Activated CD8-positive, alpha-beta memory T cell treated with anti-CD3 and anti-CD28 coated beads for 36 hours (primary cell): ENCODE measurements around the gene RNF115. TPM values are rescaled to one million over a fixed set of nuclear protein-coding genes. Genes with fewer than 3 reads are reported as not detected.

ENCODE experiments used
- CTCF ChIA-PET: fragments of 350-600 bp; sonication (Branson Sonifier 250); formaldehyde crosslinking; loops from one replicate; lab custom pipeline; 2021; ENCODE audit warnings: antibody characterized with exemption; lab: Charles Lee
- POLR2A ChIA-PET: fragments of 350-600 bp; sonication (Branson Sonifier 250); formaldehyde crosslinking; loops from one replicate; lab custom pipeline; 2021; ENCODE audit warnings: antibody characterized with exemption; lab: Charles Lee
- total RNA-seq, 2 experiments: library from RNA; stranded (reverse); gene quantifications; one replicate each; pipeline ENCODE4 v1.2.3, GENCODE V29; 2021

Gene RNF115
- total RNA-seq, result 10 to 100 TPM; 16.3 to 16.4 TPM

DNA sequence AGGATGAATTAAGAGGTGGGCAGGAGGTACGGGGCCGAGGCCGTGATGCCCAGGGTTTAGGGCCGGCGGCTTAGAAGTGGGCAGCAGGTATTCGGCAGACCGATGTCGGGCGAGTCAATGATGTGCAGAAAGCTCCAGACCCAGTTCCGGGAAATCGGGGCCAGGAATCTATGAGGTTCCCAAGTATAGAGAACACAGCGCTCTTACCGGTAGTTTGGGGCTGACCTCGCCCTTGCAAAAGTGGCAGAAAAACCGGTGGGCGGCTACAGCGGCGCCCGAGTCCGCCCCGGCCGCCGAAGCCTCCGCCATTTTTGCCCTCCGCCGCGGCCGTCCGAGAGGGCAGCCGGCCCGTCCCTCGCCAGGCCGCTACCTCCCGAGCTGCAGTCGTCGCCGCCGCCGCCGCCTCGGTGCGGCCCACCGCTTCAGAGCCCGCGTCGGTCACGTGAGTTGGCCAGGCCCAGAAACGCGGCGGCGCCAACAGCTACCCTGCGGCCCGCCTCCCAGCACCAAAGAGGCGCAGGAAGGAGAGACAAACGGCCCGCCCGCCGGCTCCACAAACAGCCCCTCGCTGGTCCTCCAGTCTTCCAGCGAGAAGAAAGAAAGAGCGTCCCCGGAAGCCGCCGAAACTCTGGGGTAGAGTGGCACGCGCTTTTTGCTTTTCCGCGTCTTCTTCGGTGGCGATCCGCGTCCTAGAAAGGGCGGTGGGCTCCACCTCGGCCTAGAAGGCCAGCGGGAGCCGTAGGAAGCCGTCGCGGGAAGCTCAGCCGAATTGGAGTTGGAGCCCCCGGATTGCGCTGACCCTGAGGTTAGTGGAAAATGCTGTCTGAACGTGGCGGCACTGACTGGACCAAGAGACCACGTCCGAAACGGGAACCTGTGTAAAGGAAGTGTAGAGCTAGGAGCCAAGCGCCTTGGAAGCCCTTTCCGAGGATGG, at the start of gene RNF115, which contains the start of gene POLR3C:
TSS of gene RNF115 (minus strand) at position 531 of the 934 bp plus-strand sequence. CDS start at position 309, 222 bp downstream.
TSS of gene POLR3C (plus strand) at position 636 of the 934 bp plus-strand sequence. CDS start 1,577 bp downstream, outside the sequence.
- ChIA-PET CTCF (interaction anchor here (0.9 to 3.2 kb wide), 3 partner anchors 21 to 68 kb away, joined by 3 to 16 read pairs (median 3); partner anchors contain the start of gene NUDT17), POLR2A (interaction anchor here (0.7 to 1.8 kb wide), 5 partner anchors 16 to 104 kb away, joined by 3 to 9 read pairs (median 3); partner anchors contain the start of genes NUDT17, PIAS3 and RBM8A)

DNA sequence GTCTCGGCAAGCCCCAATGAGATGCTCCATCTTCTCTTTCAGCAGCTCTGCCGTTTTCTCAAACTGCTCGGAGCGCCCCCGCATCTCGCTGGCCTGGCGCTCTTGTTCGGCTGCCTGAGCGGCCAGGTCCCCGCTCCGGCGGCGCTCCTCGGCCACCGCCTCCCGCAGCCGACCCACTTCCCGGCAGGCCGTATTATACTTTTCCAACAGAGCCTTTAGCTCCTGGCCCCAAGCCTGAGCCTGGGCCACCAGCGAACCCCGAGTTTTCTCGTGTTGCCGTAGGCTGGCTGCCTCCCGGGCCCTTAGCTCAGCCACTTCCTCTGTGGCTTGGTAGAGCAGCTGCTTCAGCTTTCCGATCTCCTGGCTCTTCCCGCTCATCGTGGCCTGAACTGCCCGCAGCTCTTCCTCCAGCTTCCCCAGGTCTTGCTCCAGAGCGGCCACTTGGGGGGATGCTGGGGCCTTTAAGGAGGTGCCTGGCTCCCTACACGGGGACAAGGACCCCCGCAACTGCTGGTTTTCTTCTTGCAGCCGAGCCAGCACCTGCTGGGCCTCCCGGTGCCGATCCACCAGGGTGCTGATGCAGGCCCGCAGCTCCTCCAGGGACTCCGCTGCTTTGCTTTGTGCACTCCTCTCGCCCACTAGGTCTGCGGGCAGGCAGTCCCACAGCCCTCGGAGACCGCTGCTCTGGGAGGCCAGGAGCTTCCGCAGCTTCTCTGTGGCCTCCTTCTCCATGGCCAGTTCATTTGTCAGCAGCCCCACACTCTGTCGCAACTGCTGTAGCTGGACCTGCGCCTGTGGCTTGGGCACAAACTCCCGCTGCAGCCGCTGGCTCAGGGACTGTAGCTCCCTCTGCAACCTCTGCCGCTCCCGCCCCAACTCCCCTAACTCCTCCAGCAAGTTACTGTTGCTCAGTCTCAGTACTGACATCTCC, 48.4 kb upstream of the RNF115 start:
- CTCF ChIA-PET, result interaction anchor here (0.6 to 3.2 kb wide), 6 partner anchors 12 to 48 kb away, joined by 3 to 16 read pairs (median 4); partner anchors contain the start of gene NUDT17
- POLR2A ChIA-PET, result interaction anchor here (0.9 to 2.2 kb wide), 3 partner anchors 13 to 54 kb away, joined by 3 to 17 read pairs (median 3); partner anchors contain the start of genes PEX11B and PIAS3

- ChIA-PET CTCF (no interaction called here), POLR2A (interaction anchor here (1.9 kb wide), 1 partner anchor 9 kb away, joined by 7 read pairs; the partner anchor contains the start of gene PIAS3)
These were observed 44.3 kb upstream of the RNF115 start for GRCh38 chr1:145868232-145868631.

- ChIA-PET CTCF (interaction anchor here (0.7 to 5.0 kb wide), 2 partner anchors 12 to 18 kb away, joined by 3 to 17 read pairs; partner anchors contain the start of gene NUDT17), POLR2A (no interaction called here)
These were observed 39.6 kb upstream of the RNF115 start for GRCh38 chr1:145863282-145864018.

GRCh38 chr1:145859491-145860023, 35.7 kb upstream of the RNF115 start:
- ChIA-PET POLR2A (interaction anchor here (0.6 to 4.0 kb wide), 14 partner anchors 10 to 192 kb away, joined by 3 to 43 read pairs (median 8); partner anchors contain the start of genes ANKRD34A, ANKRD35, LIX1L and NUDT17), CTCF (interaction anchor here (1.0 to 5.6 kb wide), 11 partner anchors 9 to 148 kb away, joined by 3 to 75 read pairs (median 3); partner anchors contain the start of genes NUDT17 and RBM8A)

DNA sequence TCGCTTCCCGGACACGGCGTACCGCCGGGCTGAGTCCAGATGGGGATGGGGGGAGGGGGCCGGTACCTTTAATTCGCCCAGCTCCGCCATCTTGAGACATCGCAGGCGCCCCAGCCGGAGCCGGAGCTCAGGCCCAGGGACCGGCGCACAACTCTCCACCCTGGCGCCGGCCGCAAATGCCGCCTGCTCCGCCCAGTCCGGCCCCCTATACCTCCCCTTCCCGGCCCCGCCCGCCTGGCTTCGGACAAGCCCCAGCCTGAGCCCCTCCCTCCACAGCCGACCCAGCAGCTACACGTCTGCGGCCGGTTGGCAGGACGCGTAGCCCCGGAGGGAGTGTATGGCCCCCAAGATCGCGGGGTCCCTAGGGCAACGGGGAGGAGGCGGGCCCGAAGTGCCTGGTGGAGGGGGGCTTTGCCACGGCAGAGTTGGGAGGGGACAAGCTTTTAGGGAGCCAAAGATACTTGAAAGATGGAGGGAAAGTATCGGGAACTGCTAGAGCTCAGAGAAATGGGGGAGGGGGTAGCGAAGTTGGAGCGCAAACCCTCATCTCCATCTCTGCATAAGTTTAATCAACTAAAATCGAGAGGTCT, 35.1 kb upstream of the RNF115 start, which contains the start of gene PIAS3:
TSS of gene PIAS3 (minus strand) at position 181 of the 590 bp plus-strand sequence. CDS start at position 90, 91 bp downstream.
- ChIA-PET POLR2A (interaction anchor here (0.6 to 4.0 kb wide), 17 partner anchors 10 to 193 kb away, joined by 3 to 43 read pairs (median 7); partner anchors contain the start of genes ANKRD34A, LIX1L, NUDT17 and PEX11B), CTCF (interaction anchor here (0.6 to 5.6 kb wide), 17 partner anchors 9 to 179 kb away, joined by 3 to 75 read pairs (median 3); partner anchors contain the start of genes LIX1L, NUDT17 and RBM8A)

DNA sequence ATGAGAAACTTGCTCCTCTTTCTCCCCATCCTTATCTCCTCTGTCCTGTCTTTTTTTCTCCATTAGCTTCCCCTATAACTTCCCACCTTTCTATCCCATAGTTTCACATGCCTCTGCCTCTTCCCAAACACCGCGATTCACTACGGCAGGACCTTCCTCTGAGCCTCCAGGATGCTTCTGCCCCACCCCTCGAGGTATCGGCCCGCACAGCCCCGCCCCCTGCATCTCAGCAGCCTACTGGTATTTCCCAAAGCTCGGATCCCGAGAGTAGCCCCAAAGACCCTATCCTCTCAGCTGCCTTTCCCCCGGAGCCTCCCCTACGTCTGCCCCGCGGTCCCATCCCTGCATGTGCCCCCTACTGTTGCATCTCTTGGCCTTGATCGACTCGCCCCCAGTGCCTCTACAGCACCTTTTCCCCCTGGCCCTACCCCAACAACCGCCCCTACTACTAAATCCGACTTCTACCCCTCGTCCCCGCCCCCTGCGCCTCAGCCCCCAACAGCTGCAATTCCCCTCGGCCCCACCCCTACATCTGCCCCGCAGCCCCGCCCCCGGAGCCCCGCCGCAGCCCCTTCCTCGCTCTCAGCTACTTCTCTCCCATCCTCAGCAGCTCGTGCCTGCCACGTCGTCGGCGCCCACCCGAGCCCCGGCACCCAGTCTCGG, 34.5 kb upstream of the RNF115 start:
- ChIA-PET CTCF (interaction anchor here (0.6 to 5.6 kb wide), 12 partner anchors 8 to 180 kb away, joined by 3 to 75 read pairs (median 3); partner anchors contain the start of genes LIX1L and NUDT17), POLR2A (interaction anchor here (0.6 to 4.0 kb wide), 14 partner anchors 11 to 193 kb away, joined by 4 to 43 read pairs (median 8); partner anchors contain the start of genes ANKRD34A, LIX1L, NUDT17 and PEX11B)

DNA sequence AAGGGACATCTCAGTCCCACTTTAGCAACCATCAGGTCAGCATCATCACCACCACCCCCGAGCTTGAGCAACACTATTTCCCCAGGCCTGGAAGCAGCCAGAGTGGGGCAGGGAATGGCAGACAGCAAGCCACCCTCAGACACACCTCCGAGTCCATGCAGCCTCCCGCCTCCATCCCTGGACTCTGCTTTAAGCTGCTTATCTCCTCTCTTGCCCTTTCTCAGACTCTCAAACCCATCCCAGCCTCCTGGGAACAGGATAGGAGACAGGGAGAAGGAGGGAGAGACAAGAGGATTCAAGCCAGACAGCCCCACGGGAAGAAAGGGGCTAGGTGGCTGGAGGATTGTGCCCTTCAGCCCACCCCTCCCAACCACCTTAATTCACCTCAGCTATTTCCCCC, 33.3 kb upstream of the RNF115 start:
- POLR2A ChIA-PET, result interaction anchor here (0.6 to 4.0 kb wide), 3 partner anchors 11 to 123 kb away, joined by 3 to 43 read pairs (median 6); partner anchors contain the start of gene NUDT17
- CTCF ChIA-PET, result interaction anchor here (1.5 to 5.6 kb wide), 3 partner anchors 11 to 53 kb away, joined by 3 to 75 read pairs (median 5); partner anchors contain the start of genes ITGA10 and NUDT17

- ChIA-PET CTCF (interaction anchor here (5.6 kb wide), 1 partner anchor 9 kb away, joined by 75 read pairs; the partner anchor contains the start of gene NUDT17), POLR2A (no interaction called here)
These were observed 31.6 kb upstream of the RNF115 start for GRCh38 chr1:145855426-145855948.

DNA sequence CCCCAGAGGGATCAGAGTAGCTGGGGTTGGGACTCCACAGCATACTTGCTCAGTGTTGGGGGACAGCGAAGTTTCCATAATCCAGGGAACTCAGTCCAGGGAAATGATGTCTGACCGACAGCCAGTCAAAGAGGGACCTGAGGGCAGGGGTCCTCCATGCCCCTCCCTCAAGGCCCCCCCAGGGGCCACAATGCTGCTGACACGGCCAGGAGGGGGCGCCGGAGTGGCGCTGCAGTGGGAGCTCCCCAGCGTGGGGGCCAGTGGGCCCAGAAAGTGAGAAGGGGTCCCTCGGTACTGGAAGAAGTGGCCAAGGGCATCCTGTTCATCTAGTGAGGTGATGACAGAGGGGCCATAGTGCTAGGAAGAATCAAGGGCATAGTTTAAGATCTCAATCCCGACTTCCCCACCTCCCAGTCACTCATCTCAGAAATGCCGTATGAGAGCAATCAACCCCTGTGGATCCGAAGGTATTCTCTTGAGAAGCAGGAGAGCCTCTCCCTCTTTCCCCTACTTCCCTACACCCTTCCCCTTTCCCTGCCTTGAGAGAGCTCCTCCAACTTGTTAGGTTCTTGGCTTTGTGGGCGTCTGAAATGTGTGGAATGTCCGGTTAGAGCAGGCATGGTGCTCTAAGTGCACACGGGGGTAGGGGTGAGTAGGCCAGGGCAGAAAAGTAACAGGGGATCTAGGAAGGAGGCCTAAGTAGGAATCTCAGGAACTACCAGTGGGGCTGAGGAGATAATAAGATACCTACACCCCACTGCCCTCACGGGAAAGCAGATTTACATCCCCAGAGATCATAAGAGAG, 25.7 kb upstream of the RNF115 start:
- POLR2A ChIA-PET, result no interaction called here
- CTCF ChIA-PET, result interaction anchor here (0.8 to 2.6 kb wide), 5 partner anchors 10 to 157 kb away, joined by 3 to 14 read pairs (median 3); partner anchors contain the start of gene PIAS3

- POLR2A ChIA-PET, result interaction anchor here (4.4 kb wide), 1 partner anchor 10 kb away, joined by 43 read pairs; the partner anchor contains the start of gene PIAS3
- CTCF ChIA-PET, result interaction anchor here (1.2 to 5.4 kb wide), 4 partner anchors 10 to 67 kb away, joined by 3 to 75 read pairs (median 16); partner anchors contain the start of genes ITGA10 and PIAS3
These were observed 23.9 kb upstream of the RNF115 start for GRCh38 chr1:145847827-145848226.

- POLR2A ChIA-PET, result interaction anchor here (1.2 to 4.4 kb wide), 3 partner anchors 12 to 112 kb away, joined by 4 to 43 read pairs (median 4); partner anchors contain the start of genes LIX1L, PEX11B and PIAS3
- CTCF ChIA-PET, result interaction anchor here (0.6 to 5.4 kb wide), 17 partner anchors 12 to 168 kb away, joined by 3 to 75 read pairs (median 10); partner anchors contain the start of genes ANKRD35, ITGA10, PEX11B and PIAS3
These were observed 22.3 kb upstream of the RNF115 start for GRCh38 chr1:145846201-145846612.

DNA sequence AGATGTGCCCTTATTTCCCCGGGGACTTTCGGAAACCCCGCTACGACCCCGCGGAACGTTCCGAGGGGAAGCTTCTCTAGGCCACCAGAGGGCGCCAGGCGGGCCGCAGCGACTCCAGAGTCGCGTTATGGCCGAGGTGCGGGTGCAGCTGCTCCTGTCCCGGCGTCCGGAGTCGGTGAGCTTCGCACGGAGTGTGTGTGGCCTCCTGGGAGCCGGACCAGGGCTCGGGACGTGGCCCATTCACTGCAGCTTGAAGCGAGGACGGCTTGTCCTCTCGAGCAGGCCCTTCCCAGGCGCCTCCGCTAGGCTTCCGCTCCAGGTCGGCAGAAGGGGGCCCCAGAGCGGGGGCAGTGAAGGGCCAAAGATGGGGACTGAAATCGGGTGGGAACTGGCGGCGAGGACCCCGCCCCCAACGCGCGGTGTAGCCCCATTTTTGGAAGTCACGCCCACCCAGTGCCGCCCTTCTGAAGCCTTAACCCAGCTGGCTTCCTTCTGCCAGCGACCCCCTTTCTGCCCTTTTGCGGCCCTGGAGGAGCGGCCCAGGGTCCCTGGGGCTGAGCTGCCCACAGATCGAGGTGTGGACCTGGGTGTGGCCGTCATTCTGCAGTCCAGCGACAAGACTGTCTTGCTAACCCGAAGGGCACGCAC, 21.7 kb upstream of the RNF115 start, which contains the start of gene NUDT17:
TSS of gene NUDT17 (plus strand) at position 117 of the 648 bp plus-strand sequence. CDS start at position 128, 11 bp downstream.
- ChIA-PET CTCF (interaction anchor here (0.9 to 5.4 kb wide), 31 partner anchors 8 to 195 kb away, joined by 3 to 75 read pairs (median 5); partner anchors contain the start of genes ANKRD35, ITGA10, LIX1L and PEX11B), POLR2A (interaction anchor here (0.6 to 4.4 kb wide), 9 partner anchors 13 to 121 kb away, joined by 3 to 43 read pairs (median 4); partner anchors contain the start of genes ITGA10, LIX1L, PEX11B and PIAS3)
